H1 (cell line): Measurements from ENCODE around the gene SCIMP. TPM values are rescaled to one million over a fixed set of nuclear protein-coding genes. Genes with fewer than 3 reads are reported as not detected.

Experiments
- BRCA1 ChIP-seq: IDR thresholded peaks from 2 replicates; pipeline ENCODE4 v1.6.1; 2012; ENCODE audit warnings: low read depth, low read length, improper control_type of control experiment
- CHD7 ChIP-seq: fragments of 300-600 bp; sonication (generic); IDR thresholded peaks from 2 replicates; pipeline ENCODE4 v1.7.1; 2012; ENCODE audit warnings: low read length, moderate library complexity, mild to moderate bottlenecking, inconsistent platforms; ENCODE audit not compliant: insufficient replicate concordance
- CREB1 ChIP-seq: IDR thresholded peaks from 2 replicates; pipeline ENCODE4 v1.6.1; 2012; ENCODE audit warnings: inconsistent platforms
- E2F6 ChIP-seq: IDR thresholded peaks from 2 replicates; pipeline ENCODE4 v1.6.1; 2012; ENCODE audit warnings: inconsistent platforms
- HDAC2 ChIP-seq, 2 experiments: fragments of 300-600 bp in 1 of 2; sonication (generic) in 1 of 2; IDR thresholded peaks; 2 replicates each; pipeline ENCODE4 v1.6.1; 2011 to 2012; ENCODE audit warnings: low read depth in 2 of 2, low read length in 2 of 2, mild to moderate bottlenecking in 2 of 2, moderate library complexity in 2 of 2, borderline replicate concordance in 1 of 2, inconsistent platforms in 1 of 2
- KDM4A ChIP-seq: IDR thresholded peaks from one replicate; pipeline ENCODE4 v1.7.1; 2012; ENCODE audit warnings: low read depth, mild to moderate bottlenecking, moderate library complexity, low read length, inconsistent platforms; ENCODE audit not compliant: severe bottlenecking
- PHF8 ChIP-seq: fragments of 200-600 bp; sonication (generic); conservative IDR thresholded peaks from 2 replicates; pipeline ENCODE4 v1.7.1; 2012; ENCODE audit warnings: low read depth, mild to moderate bottlenecking, inconsistent platforms, low read length, moderate library complexity
- POLR2AphosphoS5 ChIP-seq: IDR thresholded peaks from 2 replicates; pipeline ENCODE4 v1.6.1; 2011; ENCODE audit warnings: low read depth, low read length
- USF2 ChIP-seq: IDR thresholded peaks from 2 replicates; pipeline ENCODE4 v1.6.1; 2011; ENCODE audit warnings: low read length, improper control_type of control experiment
- ZNF274 ChIP-seq: IDR thresholded peaks from 2 replicates; pipeline ENCODE4 v1.7.0; 2012; ENCODE audit warnings: low read length, borderline replicate concordance; ENCODE audit errors: extremely low read depth
- polyA plus RNA-seq, 7 experiments: library from polyadenylated mRNA; depleted of rRNA in 3 of 7; stranded (reverse) in 5 of 7; unstranded in 2 of 7; fragments of >200 nt in 5 of 7; fragments of 200-250 nt in 2 of 7; gene quantifications; 1 replicate in 5 of 7; 2 replicates in 1 of 7; 4 replicates in 1 of 7; pipeline versions ENCODE4 v1.2.1 to v1.2.3, GENCODE V29; 2011 to 2013; ENCODE audit warnings: missing spikeins in 2 of 7, mixed read lengths in 2 of 7
- total RNA-seq: library from RNA; stranded (reverse); fragmentation: NEBNext Ultra II Directional; extraction: Animal tissue kit (Norgen Biotek cat#: 25700); gene quantifications from 2 replicates; pipeline ENCODE4 v1.2.1, GENCODE V29; 2021

SCIMP gene
- total and polyA plus RNA-seq, 2 of the 8 experiments (the other 6 are each of a cell fraction or from before 2014, with no cell fraction given), result not detected

- TF ChIP-seq CHD7, result no peak
- TF ChIP-seq CREB1, result no peak
- TF ChIP-seq ZNF274, result no peak
- TF ChIP-seq PHF8, result no peak
- no peak for TF ChIP-seq HDAC2 (IDR thresholded peaks at IDR 0.05; ENCODE audit: borderline replicate concordance in 1 of 2, low read depth in 2 of 2, low read length in 2 of 2)
- TF ChIP-seq POLR2AphosphoS5, result no peak
- TF ChIP-seq E2F6, result no peak
- TF ChIP-seq BRCA1, result no peak
- no peak for TF ChIP-seq KDM4A
- no peak for TF ChIP-seq USF2
Observed at GRCh38 chr17:5257124-5257523, 22.5 kb upstream of the SCIMP start (continued).
